CD4-positive, alpha-beta T cell (primary cell): Measurements from ENCODE around the gene CCDC187. TPM values are rescaled to one million over a fixed set of nuclear protein-coding genes. Genes with fewer than 3 reads are reported as not detected.

ENCODE experiments used
- ATAC-seq: fragments of 200-7000 bp; cut with Tn5 transposase; one replicate; pipeline ENCODE4 v1.10.0; 2022; ENCODE audit warnings: mild to moderate bottlenecking; ENCODE audit not compliant: poor library complexity
- CTCF ChIA-PET: fragments of 350-600 bp; sonication (Branson Sonifier 250); formaldehyde crosslinking; loops from one replicate; lab custom pipeline; 2021; ENCODE audit warnings: antibody characterized with exemption, inconsistent platforms; lab: Charles Lee
- POLR2A ChIA-PET: fragments of 350-600 bp; sonication (Branson Sonifier 250); formaldehyde crosslinking; loops from one replicate; lab custom pipeline; 2021; ENCODE audit warnings: antibody characterized with exemption, inconsistent platforms; lab: Charles Lee
- DNase-seq, 14 experiments: peaks; one replicate each; pipeline ENCODE4 v3.0.0-alpha.2; 2013 to 2020; ENCODE audit warnings: mixed read lengths in 2 of 14
- H3K27ac ChIP-seq, 2 donors: one replicate each; pipeline versions ENCODE4 v1.5.1 to v1.7.0; 2013; ENCODE audit warnings: low read length in 2 of 2, low read depth in 1 of 2, mild to moderate bottlenecking in 1 of 2
- H3K27me3 ChIP-seq, 2 experiments: 1 replicate in 1 of 2; 2 replicates in 1 of 2; pipeline versions ENCODE4 v1.6.1 to v1.7.0; 2013; ENCODE audit warnings: low read length in 2 of 2, control low read depth in 1 of 2, mild to moderate bottlenecking in 1 of 2, moderate library complexity in 1 of 2; ENCODE audit not compliant: insufficient read depth in 2 of 2, control insufficient read depth in 1 of 2
- H3K36me3 ChIP-seq: one replicate; pipeline ENCODE4 v1.6.1; 2013; ENCODE audit warnings: low read length, control low read depth; ENCODE audit not compliant: insufficient read depth
- H3K4me1 ChIP-seq: one replicate; pipeline ENCODE4 v1.6.1; 2013; ENCODE audit warnings: low read length, control low read depth; ENCODE audit not compliant: insufficient read depth
- H3K4me3 ChIP-seq: one replicate; pipeline ENCODE4 v1.5.1; 2013; ENCODE audit warnings: mild to moderate bottlenecking, low read length, moderate library complexity
- H3K9me3 ChIP-seq, 2 experiments: 1 replicate in 1 of 2; 2 replicates in 1 of 2; pipeline versions ENCODE4 v1.6.1 to v1.7.0; 2013; ENCODE audit warnings: low read length in 2 of 2, mild to moderate bottlenecking in 2 of 2, control low read depth in 1 of 2, moderate library complexity in 1 of 2; ENCODE audit not compliant: control insufficient read depth in 1 of 2, insufficient read depth in 1 of 2
- H3K27ac Mint-ChIP-seq: one replicate; pipeline ENCODE4 v1.8.0; 2020; ENCODE audit warnings: mixed read lengths
- H3K27me3 Mint-ChIP-seq: one replicate; pipeline ENCODE4 v1.8.0; 2021; ENCODE audit warnings: mixed read lengths
- H3K36me3 Mint-ChIP-seq: one replicate; pipeline ENCODE4 v1.8.0; 2021; ENCODE audit warnings: low read depth, mixed read lengths
- H3K4me1 Mint-ChIP-seq: one replicate; pipeline ENCODE4 v1.8.0; 2021; ENCODE audit warnings: low read depth, mixed read lengths
- H3K4me3 Mint-ChIP-seq: one replicate; pipeline ENCODE4 v1.8.0; 2020; ENCODE audit warnings: mild to moderate bottlenecking, mixed read lengths
- H3K9me3 Mint-ChIP-seq: one replicate; pipeline ENCODE4 v1.8.0; 2020; ENCODE audit warnings: mixed read lengths
- intact Hi-C, 2 experiments: fragments of 100-400 bp; cut with DNase I in 1 of 2; cut with micrococcal nuclease in 1 of 2; formaldehyde crosslinking; loops; one replicate each; pipeline versions ENCODE4 v1.15.1 to v1.9.0; 2023 to 2025; cut with DNase I, micrococcal nuclease
- total RNA-seq, 174 experiments: library from RNA in 2 of 174; stranded (reverse) in 2 of 174; gene quantifications; one replicate each; pipeline ENCODE4 v1.2.3 and lab custom pipeline; 2021 to 2026
- TF ChIP-seq, protein P1 (sequence below): fragments of 200-600 bp; IDR thresholded peaks from one replicate; pipeline ENCODE4 v1.8.0; 2022; ENCODE audit warnings: antibody characterized with exemption, mild to moderate bottlenecking

Gene CCDC187
- total RNA-seq, 2 experiments from 2014 or later, result not detected

DNA sequence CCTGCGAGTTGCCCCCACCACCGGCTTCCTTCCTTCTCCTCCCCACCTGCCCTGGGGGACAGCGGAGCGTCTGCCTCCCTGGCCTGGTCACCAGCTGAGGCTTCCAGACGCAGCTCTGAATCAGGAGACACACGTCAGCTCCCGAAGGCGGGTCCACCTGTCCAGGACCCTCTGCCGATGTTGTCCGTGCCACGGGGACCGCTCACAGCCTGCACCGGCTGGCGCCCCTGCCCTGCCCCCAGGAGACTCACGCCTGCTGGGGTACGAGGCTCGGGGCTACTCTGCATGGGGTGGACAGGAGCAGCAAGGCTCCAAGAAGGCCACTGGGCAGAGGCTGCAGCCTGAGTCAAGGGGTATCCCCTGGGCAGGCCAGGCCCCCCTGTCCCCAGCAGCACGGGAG is 1.9 kb upstream of the CCDC187 start:
- no peaks in the 10 kb centered on the region for H3K36me3 ChIP-seq
- DNase-seq (no peak), ATAC-seq (no peak)
- intact Hi-C loops, result no loop called here
- H3K27ac ChIP-seq, result no peak overlapping the region
- H3K36me3 Mint-ChIP-seq, result no peaks in the 10 kb centered on the region
- peaks cover 0 to 6% of the 10 kb centered on the region in 2 experiments for H3K9me3 ChIP-seq
- H3K27ac Mint-ChIP-seq, result no peak overlapping the region
- H3K4me3 Mint-ChIP-seq, result no peak overlapping the region
- ChIA-PET CTCF (no interaction called here), POLR2A (no interaction called here)
- H3K9me3 Mint-ChIP-seq, result no peaks in the 10 kb centered on the region
- H3K4me1 ChIP-seq, result peaks cover 7% of the 10 kb centered on the region
- no peak overlapping the region for H3K4me3 ChIP-seq
- H3K27me3 Mint-ChIP-seq, result no peaks in the 10 kb centered on the region
- TF ChIP-seq, protein P1, sequence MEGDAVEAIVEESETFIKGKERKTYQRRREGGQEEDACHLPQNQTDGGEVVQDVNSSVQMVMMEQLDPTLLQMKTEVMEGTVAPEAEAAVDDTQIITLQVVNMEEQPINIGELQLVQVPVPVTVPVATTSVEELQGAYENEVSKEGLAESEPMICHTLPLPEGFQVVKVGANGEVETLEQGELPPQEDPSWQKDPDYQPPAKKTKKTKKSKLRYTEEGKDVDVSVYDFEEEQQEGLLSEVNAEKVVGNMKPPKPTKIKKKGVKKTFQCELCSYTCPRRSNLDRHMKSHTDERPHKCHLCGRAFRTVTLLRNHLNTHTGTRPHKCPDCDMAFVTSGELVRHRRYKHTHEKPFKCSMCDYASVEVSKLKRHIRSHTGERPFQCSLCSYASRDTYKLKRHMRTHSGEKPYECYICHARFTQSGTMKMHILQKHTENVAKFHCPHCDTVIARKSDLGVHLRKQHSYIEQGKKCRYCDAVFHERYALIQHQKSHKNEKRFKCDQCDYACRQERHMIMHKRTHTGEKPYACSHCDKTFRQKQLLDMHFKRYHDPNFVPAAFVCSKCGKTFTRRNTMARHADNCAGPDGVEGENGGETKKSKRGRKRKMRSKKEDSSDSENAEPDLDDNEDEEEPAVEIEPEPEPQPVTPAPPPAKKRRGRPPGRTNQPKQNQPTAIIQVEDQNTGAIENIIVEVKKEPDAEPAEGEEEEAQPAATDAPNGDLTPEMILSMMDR, result no peak
- peaks cover 13 to 16% of the 10 kb centered on the region in 2 experiments for H3K27me3 ChIP-seq
- H3K4me1 Mint-ChIP-seq, result peaks cover 5% of the 10 kb centered on the region

DNA sequence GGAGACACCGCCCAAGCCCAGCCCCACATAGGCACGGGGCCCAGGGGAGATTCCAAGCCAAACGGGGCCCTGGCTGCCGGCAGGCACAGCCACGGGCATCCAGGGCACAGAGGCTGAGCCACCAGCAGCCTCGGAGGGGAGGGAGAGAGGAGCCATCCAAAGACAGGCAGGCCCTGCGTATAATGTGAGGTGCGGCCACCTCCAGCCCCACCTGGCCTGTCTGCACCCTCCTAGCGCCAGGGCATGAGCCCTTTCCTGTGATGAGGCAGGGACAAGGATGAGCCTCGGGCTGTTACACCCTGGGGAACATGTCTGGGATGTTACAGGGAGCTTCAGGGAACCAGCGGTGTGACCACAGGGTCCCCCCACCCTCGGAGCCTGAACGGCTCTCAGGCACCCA is 1.1 kb upstream of the CCDC187 start:
- Histone ChIP-seq H3K27ac (no peak overlapping the region), H3K36me3 (no peaks in the 10 kb centered on the region), H3K9me3 (peaks cover 0 to 6% of the 10 kb centered on the region in 2 experiments), H3K27me3 (peaks cover 8 to 10% of the 10 kb centered on the region in 2 experiments), H3K4me3 (no peak overlapping the region), H3K4me1 (peaks cover 7% of the 10 kb centered on the region)
- peaks cover 5% of the 10 kb centered on the region for H3K4me1 Mint-ChIP-seq
- H3K27me3 Mint-ChIP-seq, result no peaks in the 10 kb centered on the region
- H3K27ac Mint-ChIP-seq, result no peak overlapping the region
- no peak for ATAC-seq
- H3K9me3 Mint-ChIP-seq, result no peaks in the 10 kb centered on the region
- TF ChIP-seq, protein P1, result no peak
- no peak for DNase-seq
- H3K4me3 Mint-ChIP-seq, result no peak overlapping the region
- intact Hi-C loops, result no loop called here
- H3K36me3 Mint-ChIP-seq, result no peaks in the 10 kb centered on the region
- ChIA-PET CTCF (no interaction called here), POLR2A (no interaction called here)

DNA sequence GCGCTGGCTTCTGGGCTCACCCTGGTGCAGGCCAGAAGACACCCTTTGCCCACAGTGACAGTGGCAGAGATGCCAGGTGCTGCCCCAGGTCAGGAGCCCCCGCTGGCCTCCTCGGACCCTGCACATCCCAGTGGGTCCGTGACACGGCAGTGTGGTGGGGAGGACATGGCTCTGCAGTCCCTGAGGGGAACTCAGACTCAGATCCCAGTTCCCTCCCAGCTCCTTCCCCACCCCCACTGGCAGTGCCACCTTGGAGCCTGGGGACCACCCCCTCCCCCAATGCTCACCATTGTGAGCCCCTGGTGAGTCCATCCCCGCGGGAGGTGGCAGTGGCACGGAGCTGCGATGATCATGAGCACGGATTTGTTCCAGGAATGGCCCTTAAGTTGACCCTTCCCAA is 562 bp upstream of the CCDC187 start:
- intact Hi-C loops, result no loop called here
- no peaks in the 10 kb centered on the region for H3K36me3 ChIP-seq
- DNase-seq (no peak), ATAC-seq (no peak)
- Mint-ChIP-seq H3K36me3 (no peaks in the 10 kb centered on the region), H3K4me3 (no peak overlapping the region), H3K27ac (no peak overlapping the region), H3K27me3 (no peaks in the 10 kb centered on the region), H3K4me1 (peaks cover 5% of the 10 kb centered on the region), H3K9me3 (no peaks in the 10 kb centered on the region)
- ChIA-PET POLR2A (no interaction called here), CTCF (no interaction called here)
- H3K27ac ChIP-seq, result no peak overlapping the region
- H3K27me3 ChIP-seq, result peaks cover 4% of the 10 kb centered on the region in 2 experiments
- no peak overlapping the region for H3K4me3 ChIP-seq
- peaks cover 7% of the 10 kb centered on the region for H3K4me1 ChIP-seq
- H3K9me3 ChIP-seq, result peaks cover 0 to 6% of the 10 kb centered on the region in 2 experiments
- TF ChIP-seq, protein P1, result no peak
